ENCODE data around the gene PRKCH. TPM values are rescaled to one million over a fixed set of nuclear protein-coding genes. Genes with fewer than 3 reads are reported as not detected.

PRKCH gene
- total and polyA plus RNA-seq, 9 of the 15 experiments (the other 6 are each of a cell fraction or from before 2014, with no cell fraction given) = 0.61 to 4.4 (median 4.0) TPM

DNA sequence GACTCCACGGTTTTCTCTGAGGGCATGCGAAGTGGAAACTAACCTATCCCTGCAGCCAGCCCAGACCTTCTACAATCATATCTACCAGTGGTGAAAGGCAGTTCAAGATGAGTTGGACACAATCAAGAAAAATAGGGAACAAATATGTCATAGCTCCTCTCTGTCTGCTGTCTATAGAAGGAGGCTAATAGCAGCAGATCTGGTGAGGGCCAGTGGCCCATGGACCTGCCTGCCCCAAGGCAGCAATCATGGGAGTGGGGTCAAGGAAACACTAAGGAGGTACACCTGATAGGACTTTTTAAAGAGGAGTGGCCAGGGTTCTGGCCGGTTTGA, 149.5 kb downstream of the PRKCH start:
- H2AFZ ChIP-seq (ENCODE audit: low read depth, low read length) = no peak overlapping the region
- H3K36me3 ChIP-seq (ENCODE audit: control insufficient read depth, insufficient read depth, low read length) = no peaks in the 10 kb centered on the region
- no peaks in the 10 kb centered on the region; the same call in 1 of the 2 replicates for H4K20me1 ChIP-seq (replicated peaks; ENCODE audit: control insufficient read depth, insufficient read depth, low read length)
- H3K4me1 ChIP-seq (replicated peaks in 1 of 2; ENCODE audit: control insufficient read depth in 2 of 2, insufficient read depth in 2 of 2, low read length in 2 of 2) = no peaks in the 10 kb centered on the region; a peak in 1 of 5 replicates
- BruUV-seq (replicated peaks) = no TSS peak
- no peak overlapping the region for H3K9ac ChIP-seq (ENCODE audit: insufficient read depth in 1 of 2, low read depth in 2 of 2, low read length in 2 of 2)
- in situ Hi-C loops (cut with MboI) = no loop called here
- no peaks in the 10 kb centered on the region; a peak in 2 of 5 replicates for H3K27me3 ChIP-seq (ENCODE audit: control insufficient read depth in 2 of 2, insufficient read depth in 2 of 2, low read length in 2 of 2)
- TF ChIP-seq NEUROD1 (IDR thresholded peaks at IDR 0.05; ENCODE audit: borderline replicate concordance, low read depth, low read length, partially characterized antibody) (no peak), ZNF311 (CRISPR knock-in tag; IDR thresholded peaks at IDR 0.05) (no peak), L3MBTL2 (IDR thresholded peaks at IDR 0.05) (no peak), MAZ (CRISPR knock-in tag; conservative IDR thresholded peaks at IDR 0.05 in 1 of 2, IDR thresholded peaks at IDR 0.05 in 1 of 2) (no peak), ZNF717 (CRISPR knock-in tag; IDR thresholded peaks at IDR 0.05) (no peak), NFE2L1 (tag; IDR thresholded peaks at IDR 0.05; ENCODE audit: borderline replicate concordance, low read depth) (no peak)
- TF ChIP-seq, protein P1, sequence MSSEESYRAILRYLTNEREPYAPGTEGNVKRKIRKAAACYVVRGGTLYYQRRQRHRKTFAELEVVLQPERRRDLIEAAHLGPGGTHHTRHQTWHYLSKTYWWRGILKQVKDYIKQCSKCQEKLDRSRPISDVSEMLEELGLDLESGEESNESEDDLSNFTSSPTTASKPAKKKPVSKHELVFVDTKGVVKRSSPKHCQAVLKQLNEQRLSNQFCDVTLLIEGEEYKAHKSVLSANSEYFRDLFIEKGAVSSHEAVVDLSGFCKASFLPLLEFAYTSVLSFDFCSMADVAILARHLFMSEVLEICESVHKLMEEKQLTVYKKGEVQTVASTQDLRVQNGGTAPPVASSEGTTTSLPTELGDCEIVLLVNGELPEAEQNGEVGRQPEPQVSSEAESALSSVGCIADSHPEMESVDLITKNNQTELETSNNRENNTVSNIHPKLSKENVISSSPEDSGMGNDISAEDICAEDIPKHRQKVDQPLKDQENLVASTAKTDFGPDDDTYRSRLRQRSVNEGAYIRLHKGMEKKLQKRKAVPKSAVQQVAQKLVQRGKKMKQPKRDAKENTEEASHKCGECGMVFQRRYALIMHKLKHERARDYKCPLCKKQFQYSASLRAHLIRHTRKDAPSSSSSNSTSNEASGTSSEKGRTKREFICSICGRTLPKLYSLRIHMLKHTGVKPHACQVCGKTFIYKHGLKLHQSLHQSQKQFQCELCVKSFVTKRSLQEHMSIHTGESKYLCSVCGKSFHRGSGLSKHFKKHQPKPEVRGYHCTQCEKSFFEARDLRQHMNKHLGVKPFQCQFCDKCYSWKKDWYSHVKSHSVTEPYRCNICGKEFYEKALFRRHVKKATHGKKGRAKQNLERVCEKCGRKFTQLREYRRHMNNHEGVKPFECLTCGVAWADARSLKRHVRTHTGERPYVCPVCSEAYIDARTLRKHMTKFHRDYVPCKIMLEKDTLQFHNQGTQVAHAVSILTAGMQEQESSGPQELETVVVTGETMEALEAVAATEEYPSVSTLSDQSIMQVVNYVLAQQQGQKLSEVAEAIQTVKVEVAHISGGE (CRISPR knock-in tag; IDR thresholded peaks at IDR 0.05) = 0 out of 6 replicates have a peak, but pooled peaks of 1 of the 3 experiments have one; percentile 27
- TF ChIP-seq, protein P2, sequence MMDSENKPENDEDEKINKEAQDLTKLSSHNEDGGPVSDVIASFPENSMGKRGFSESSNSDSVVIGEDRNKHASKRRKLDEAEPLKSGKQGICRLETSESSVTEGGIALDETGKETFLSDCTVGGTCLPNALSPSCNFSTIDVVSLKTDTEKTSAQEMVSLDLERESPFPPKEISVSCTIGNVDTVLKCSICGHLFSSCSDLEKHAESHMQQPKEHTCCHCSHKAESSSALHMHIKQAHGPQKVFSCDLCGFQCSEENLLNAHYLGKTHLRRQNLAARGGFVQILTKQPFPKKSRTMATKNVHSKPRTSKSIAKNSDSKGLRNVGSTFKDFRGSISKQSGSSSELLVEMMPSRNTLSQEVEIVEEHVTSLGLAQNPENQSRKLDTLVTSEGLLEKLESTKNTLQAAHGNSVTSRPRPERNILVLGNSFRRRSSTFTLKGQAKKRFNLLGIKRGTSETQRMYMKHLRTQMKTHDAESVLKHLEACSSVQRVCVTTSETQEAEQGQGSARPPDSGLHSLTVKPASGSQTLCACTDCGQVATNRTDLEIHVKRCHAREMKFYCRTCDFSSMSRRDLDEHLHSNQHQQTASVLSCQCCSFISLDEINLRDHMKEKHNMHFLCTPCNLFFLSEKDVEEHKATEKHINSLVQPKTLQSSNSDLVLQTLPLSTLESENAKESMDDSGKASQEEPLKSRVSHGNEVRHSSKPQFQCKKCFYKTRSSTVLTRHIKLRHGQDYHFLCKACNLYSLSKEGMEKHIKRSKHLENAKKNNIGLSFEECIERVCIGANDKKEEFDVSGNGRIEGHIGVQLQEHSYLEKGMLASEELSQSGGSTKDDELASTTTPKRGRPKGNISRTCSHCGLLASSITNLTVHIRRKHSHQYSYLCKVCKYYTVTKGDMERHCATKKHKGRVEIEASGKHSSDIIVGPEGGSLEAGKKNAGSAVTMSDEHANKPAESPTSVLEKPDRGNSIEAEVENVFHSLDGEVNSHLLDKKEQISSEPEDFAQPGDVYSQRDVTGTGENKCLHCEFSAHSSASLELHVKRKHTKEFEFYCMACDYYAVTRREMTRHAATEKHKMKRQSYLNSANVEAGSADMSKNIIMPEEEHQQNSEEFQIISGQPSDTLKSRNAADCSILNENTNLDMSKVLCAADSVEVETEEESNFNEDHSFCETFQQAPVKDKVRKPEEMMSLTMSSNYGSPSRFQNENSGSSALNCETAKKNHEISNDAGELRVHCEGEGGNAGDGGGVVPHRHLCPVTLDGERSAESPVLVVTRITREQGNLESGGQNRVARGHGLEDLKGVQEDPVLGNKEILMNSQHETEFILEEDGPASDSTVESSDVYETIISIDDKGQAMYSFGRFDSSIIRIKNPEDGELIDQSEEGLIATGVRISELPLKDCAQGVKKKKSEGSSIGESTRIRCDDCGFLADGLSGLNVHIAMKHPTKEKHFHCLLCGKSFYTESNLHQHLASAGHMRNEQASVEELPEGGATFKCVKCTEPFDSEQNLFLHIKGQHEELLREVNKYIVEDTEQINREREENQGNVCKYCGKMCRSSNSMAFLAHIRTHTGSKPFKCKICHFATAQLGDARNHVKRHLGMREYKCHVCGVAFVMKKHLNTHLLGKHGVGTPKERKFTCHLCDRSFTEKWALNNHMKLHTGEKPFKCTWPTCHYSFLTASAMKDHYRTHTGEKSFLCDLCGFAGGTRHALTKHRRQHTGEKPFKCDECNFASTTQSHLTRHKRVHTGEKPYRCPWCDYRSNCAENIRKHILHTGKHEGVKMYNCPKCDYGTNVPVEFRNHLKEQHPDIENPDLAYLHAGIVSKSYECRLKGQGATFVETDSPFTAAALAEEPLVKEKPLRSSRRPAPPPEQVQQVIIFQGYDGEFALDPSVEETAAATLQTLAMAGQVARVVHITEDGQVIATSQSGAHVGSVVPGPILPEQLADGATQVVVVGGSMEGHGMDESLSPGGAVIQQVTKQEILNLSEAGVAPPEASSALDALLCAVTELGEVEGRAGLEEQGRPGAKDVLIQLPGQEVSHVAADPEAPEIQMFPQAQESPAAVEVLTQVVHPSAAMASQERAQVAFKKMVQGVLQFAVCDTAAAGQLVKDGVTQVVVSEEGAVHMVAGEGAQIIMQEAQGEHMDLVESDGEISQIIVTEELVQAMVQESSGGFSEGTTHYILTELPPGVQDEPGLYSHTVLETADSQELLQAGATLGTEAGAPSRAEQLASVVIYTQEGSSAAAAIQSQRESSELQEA (IDR thresholded peaks at IDR 0.05; ENCODE audit: low read depth) = no peak
- no peak overlapping the region for H3K27ac ChIP-seq (ENCODE audit: extremely low read depth, low read depth, low read length)
- H3K79me2 ChIP-seq (ENCODE audit: control insufficient read depth, insufficient read depth, low read length) = no peaks in the 10 kb centered on the region
- intact Hi-C loops (cut with micrococcal nuclease) = no loop called here
- ATAC-seq (no peak), DNase-seq (ENCODE audit: extremely low read depth in 1 of 4, low spot score in 3 of 4) (no peak), FAIRE-seq (no peak)
- POLR2A ChIA-PET = interaction anchor here (1.6 kb wide), 1 partner anchor 235 kb away, joined by 3 read pairs; no protein-coding TSS in a partner anchor
- no peak overlapping the region for H3K4me3 ChIP-seq
- no peak overlapping the region for H3K4me2 ChIP-seq (ENCODE audit: insufficient read depth, low read length)
- CTCF ChIA-PET (ENCODE audit: low intra/inter-chr PET ratio) = interaction anchor here (0.9 kb wide), 1 partner anchor 9 kb away, joined by 3 read pairs; no protein-coding TSS in a partner anchor
- no peaks in the 10 kb centered on the region for H3K9me3 ChIP-seq (replicated peaks; ENCODE audit: control insufficient read depth, insufficient read depth, low read depth, low read length)
- WGBS (ENCODE audit: insufficient coverage, low coverage, missing lambda C conversion rate) = 32% methylated on average over 3 of the region's 3 CpGs
- no peaks in the 10 kb centered on the region for H3K9me1 ChIP-seq (ENCODE audit: control insufficient read depth, insufficient read depth, low read length)
